ENCODE data around the gene WWC2. TPM values are rescaled to one million over a fixed set of nuclear protein-coding genes. Genes with fewer than 3 reads are reported as not detected.

Gene WWC2
- polyA plus RNA-seq, 2 of the 4 experiments (the other 2 are of a cell fraction), result 14.9 to 26.9 TPM

DNA sequence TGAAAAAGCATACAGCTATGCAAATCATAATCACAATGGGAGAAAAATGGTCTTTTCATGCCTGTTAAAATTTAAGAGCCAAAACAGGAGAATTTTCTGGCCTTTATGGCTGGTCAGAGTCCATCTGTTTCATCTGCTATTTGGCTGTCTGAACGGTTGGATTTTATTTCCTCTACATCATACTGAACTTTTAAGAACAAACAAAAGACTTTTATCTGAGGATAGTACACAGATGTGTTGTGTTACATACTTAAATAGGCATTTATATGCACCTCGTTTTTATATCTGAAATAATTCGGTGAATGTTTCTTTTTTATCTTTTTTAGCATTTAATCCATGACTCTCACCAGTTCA is 18.0 kb upstream of the WWC2 start:
- no peak overlapping the region for H3K4me3 ChIP-seq
- H3K9me3 ChIP-seq, result no peaks in the 10 kb centered on the region
- peak overlapping the region; percentile 23; the same call in 2 of the 3 replicates for H3K4me2 ChIP-seq
- ChIA-PET POLR2A (interaction anchor here (2.1 kb wide), 1 partner anchor 18 kb away, joined by 10 read pairs; the partner anchor contains the start of gene WWC2), CTCF (interaction anchor here (2.4 to 8.5 kb wide), 2 partner anchors 173 to 181 kb away, joined by 17 to 168 read pairs; no protein-coding TSS in a partner anchor)
- ATAC-seq (no peak), FAIRE-seq (no peak), DNase-seq (ENCODE audit: low read depth in 1 of 2, low spot score in 1 of 2) (no peak)
- H3K27ac ChIP-seq, result no peak overlapping the region
- 13% methylated on average over 3 of the region's 3 CpGs for WGBS (ENCODE audit: missing lambda C conversion rate)
- H3K4me1 ChIP-seq, result peaks cover 7% of the 10 kb centered on the region; the same call in 1 of the 3 replicates
- no peak for TF ChIP-seq FOXS1 (CRISPR knock-in tag; IDR thresholded peaks at IDR 0.05)
- TF ChIP-seq POLR2A (IDR thresholded peaks at IDR 0.05; ENCODE audit: low read length), result no peak
- no peak for TF ChIP-seq NR3C1 (IDR thresholded peaks at IDR 0.05)
- no peak for TF ChIP-seq CHD4 (IDR thresholded peaks at IDR 0.05; ENCODE audit: borderline replicate concordance)
- no peak for TF ChIP-seq ESRRA (IDR thresholded peaks at IDR 0.05; ENCODE audit: borderline replicate concordance, low read length)
- TF ChIP-seq MAZ (IDR thresholded peaks at IDR 0.05; ENCODE audit: borderline replicate concordance, low read depth, low read length), result no peak
- TF ChIP-seq NFE2L2 (conservative IDR thresholded peaks at IDR 0.05; ENCODE audit: low read length), result no peak
- TF ChIP-seq CBX2 (IDR thresholded peaks at IDR 0.05; ENCODE audit: borderline replicate concordance, low read depth), result no peak
- TF ChIP-seq ZFP36 (IDR thresholded peaks at IDR 0.05; ENCODE audit: borderline replicate concordance, partially characterized antibody), result no peak

GRCh38 chr4:183082053-183082452 is 17.0 kb upstream of the WWC2 start:
- no peak for ATAC-seq
- POLR2A ChIA-PET, result no interaction called here
- no peak for FAIRE-seq
- Histone ChIP-seq H3K9me3 (no peaks in the 10 kb centered on the region), H3K27ac (no peak overlapping the region), H3K4me3 (no peak overlapping the region), H3K4me2 (no peak overlapping the region), H3K4me1 (peaks cover 7% of the 10 kb centered on the region; the same call in 1 of the 3 replicates)
- no peak for DNase-seq (ENCODE audit: low read depth in 1 of 2, low spot score in 1 of 2)
- CTCF ChIA-PET, result interaction anchor here (0.7 to 1.7 kb wide), 2 partner anchors 8 to 175 kb away, joined by 3 to 7 read pairs; no protein-coding TSS in a partner anchor
- TF ChIP-seq RAD21 (conservative IDR thresholded peaks at IDR 0.05 in 1 of 2, IDR thresholded peaks at IDR 0.05 in 1 of 2), result no peak
- TF ChIP-seq NPAS2 (CRISPR knock-in tag; IDR thresholded peaks at IDR 0.05; ENCODE audit: borderline replicate concordance), result no peak
- TF ChIP-seq, protein P1, sequence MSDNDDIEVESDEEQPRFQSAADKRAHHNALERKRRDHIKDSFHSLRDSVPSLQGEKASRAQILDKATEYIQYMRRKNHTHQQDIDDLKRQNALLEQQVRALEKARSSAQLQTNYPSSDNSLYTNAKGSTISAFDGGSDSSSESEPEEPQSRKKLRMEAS (IDR thresholded peaks at IDR 0.05), result no peak
- TF ChIP-seq HEYL (CRISPR knock-in tag; IDR thresholded peaks at IDR 0.05), result no peak
- TF ChIP-seq ZC3H11A (IDR thresholded peaks at IDR 0.05), result no peak
- TF ChIP-seq NFE2L2 (conservative IDR thresholded peaks at IDR 0.05; ENCODE audit: low read length), result no peak
- TF ChIP-seq NR3C1 (IDR thresholded peaks at IDR 0.05), result no peak
- TF ChIP-seq POLR2A (IDR thresholded peaks at IDR 0.05; ENCODE audit: low read length), result no peak
- no peak for TF ChIP-seq KDM1A (IDR thresholded peaks at IDR 0.05; ENCODE audit: low read depth)
- no peak for TF ChIP-seq RFX5 (IDR thresholded peaks at IDR 0.05)
- TF ChIP-seq, protein P2, sequence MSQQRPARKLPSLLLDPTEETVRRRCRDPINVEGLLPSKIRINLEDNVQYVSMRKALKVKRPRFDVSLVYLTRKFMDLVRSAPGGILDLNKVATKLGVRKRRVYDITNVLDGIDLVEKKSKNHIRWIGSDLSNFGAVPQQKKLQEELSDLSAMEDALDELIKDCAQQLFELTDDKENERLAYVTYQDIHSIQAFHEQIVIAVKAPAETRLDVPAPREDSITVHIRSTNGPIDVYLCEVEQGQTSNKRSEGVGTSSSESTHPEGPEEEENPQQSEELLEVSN (IDR thresholded peaks at IDR 0.05; ENCODE audit: borderline replicate concordance, low read depth), result no peak
- TF ChIP-seq FOXS1 (CRISPR knock-in tag; IDR thresholded peaks at IDR 0.05), result no peak
- no peak for TF ChIP-seq FOSL2 (IDR thresholded peaks at IDR 0.05)
- no peak for TF ChIP-seq FOSL2 (CRISPR knock-in tag; IDR thresholded peaks at IDR 0.05)
- no peak for TF ChIP-seq ZFP36 (IDR thresholded peaks at IDR 0.05; ENCODE audit: borderline replicate concordance, partially characterized antibody)
- no peak for TF ChIP-seq KDM5A (IDR thresholded peaks at IDR 0.05)
- WGBS (ENCODE audit: missing lambda C conversion rate), result 84% methylated on average over 3 of the region's 3 CpGs

DNA sequence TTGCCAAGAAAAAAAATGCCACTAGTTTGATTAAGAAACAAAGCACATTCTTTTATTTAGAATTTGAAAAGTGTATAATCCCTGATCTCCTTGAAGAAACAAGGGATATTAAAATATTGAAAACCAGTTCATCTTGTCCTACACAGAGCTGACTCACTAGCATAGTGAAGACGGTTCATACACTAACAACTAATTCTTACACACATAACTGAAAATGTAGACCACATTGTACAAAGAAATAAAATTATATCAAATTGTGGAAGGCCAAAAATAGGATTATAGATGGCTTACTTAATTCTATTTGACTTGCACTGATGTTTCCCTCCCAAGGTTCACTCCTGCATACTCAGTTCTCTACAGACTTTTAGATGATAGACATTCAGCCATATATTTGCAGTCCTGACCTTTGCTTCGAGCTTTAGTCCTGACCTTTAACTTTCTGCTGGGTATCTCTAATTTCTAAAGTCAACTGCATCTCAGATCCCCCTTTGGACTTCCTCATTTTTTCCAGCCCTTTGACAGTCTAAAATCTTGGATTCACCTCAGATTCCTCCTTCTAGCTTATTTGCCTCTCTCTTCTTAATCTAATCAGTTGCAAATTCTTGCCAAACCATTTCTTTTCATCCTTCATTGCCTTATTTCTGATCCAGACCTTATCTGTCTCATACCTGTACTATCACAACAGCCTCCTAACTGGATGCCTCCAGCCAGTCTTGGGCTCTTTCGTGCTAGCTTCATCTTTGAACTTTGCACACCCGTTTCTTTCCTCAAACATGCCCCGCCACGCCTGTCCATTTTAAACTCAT is 4.5 kb upstream of the WWC2 start:
- H3K9me3 ChIP-seq, result no peaks in the 10 kb centered on the region
- ChIA-PET POLR2A (no interaction called here), CTCF (interaction anchor here (2.9 kb wide), 1 partner anchor 155 kb away, joined by 13 read pairs; no protein-coding TSS in a partner anchor)
- 70% methylated on average over 6 of the region's 6 CpGs for WGBS (ENCODE audit: missing lambda C conversion rate)
- ATAC-seq, result no peak
- peaks cover 12% of the 10 kb centered on the region; the same call in 2 of the 3 replicates for H3K4me1 ChIP-seq
- no peak overlapping the region for H3K27ac ChIP-seq
- no peak overlapping the region; the same call in 2 of the 3 replicates for H3K4me2 ChIP-seq
- DNase-seq (ENCODE audit: low read depth in 1 of 2, low spot score in 1 of 2), result no peak
- TF ChIP-seq MYC (IDR thresholded peaks at IDR 0.05; ENCODE audit: borderline replicate concordance, low read length), result no peak
- no peak for TF ChIP-seq EHF (CRISPR knock-in tag; IDR thresholded peaks at IDR 0.05)
- TF ChIP-seq HDAC2 (IDR thresholded peaks at IDR 0.05), result no peak
- no peak for FAIRE-seq
- no peak overlapping the region for H3K4me3 ChIP-seq

All from A549 (cell line).